Measurements from ENCODE around the gene MT1B. TPM values are rescaled to one million over a fixed set of nuclear protein-coding genes. Genes with fewer than 3 reads are reported as not detected.

The MT1B gene
- total RNA-seq, 1 experiment from 2014 or later = not detected

DNA sequence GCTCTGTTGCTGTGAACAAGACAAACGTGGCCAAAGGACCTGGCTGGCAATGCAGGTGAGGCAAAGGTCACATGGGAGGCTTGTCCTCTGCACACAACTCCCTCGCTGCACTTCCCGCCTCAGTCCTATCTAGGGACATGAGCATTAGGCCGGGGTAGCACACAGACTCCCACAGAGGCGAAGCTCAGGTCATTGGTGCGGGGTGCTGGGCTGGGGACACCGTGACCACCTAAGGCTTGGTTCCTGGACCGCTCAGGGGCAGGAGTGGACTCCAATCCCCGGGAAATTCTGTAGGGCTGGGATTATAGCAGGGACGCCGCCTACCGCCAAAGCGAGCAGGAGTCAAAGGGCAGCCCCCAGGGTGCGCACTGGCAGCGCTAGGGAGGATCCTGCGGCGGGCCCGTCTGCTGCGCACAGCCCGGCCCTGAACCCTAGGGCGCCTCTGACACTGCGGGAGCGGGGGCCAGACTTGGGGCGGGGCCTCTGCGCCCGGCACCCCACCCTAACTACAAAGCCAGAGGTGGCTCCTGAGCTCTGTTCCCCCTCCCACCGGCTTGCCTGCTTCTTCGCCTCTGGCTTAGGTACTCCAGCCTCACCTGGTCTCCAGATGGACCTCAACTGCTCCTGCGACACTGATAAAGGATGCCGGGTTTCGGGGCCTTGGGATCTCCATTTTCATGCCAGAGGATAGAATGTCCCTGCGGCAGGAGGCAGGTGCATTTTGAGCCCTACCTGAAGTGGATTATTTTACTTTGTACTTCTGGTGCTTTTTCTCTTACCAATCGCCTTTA, 3.9 kb upstream of the MT1B start:
- Histone ChIP-seq H3K23me2 (ENCODE audit: insufficient read length, low read depth, low read length, poor library complexity, severe bottlenecking) (no peaks in the 10 kb centered on the region), H3K4me2 (ENCODE audit: insufficient read depth, insufficient read length, low read length) (peak overlapping the region; percentile 7), H2BK5ac (ENCODE audit: insufficient read length, low read length) (no peak overlapping the region), H3K9me3 (ENCODE audit: control insufficient read depth, low read depth, low read length) (no peaks in the 10 kb centered on the region), H2BK15ac (ENCODE audit: low read depth, low read length) (no peak overlapping the region), H3K27me3 (ENCODE audit: insufficient read depth, low read length) (peaks cover 43% of the 10 kb centered on the region; the same call in 1 of the 2 replicates), H2AK5ac (ENCODE audit: insufficient read length, low read length) (no peak overlapping the region), H3K4ac (ENCODE audit: low read depth, low read length) (no peak overlapping the region), H3K79me2 (ENCODE audit: insufficient read depth, low read length) (no peaks in the 10 kb centered on the region), H3K9ac (ENCODE audit: extremely low read depth, insufficient read length, low read length) (no peak overlapping the region), H4K91ac (ENCODE audit: insufficient read length, low read depth, low read length) (no peak overlapping the region), H2AFZ (ENCODE audit: low read length) (no peak overlapping the region), H3K56ac (ENCODE audit: insufficient read length, low read depth, low read length) (no peak overlapping the region), H2BK12ac (ENCODE audit: insufficient read length, low read depth, low read length) (no peak overlapping the region), H3K14ac (ENCODE audit: insufficient read depth, low read length) (no peak overlapping the region), H3K79me1 (ENCODE audit: insufficient read depth, low read depth, low read length, poor library complexity, severe bottlenecking) (no peaks in the 10 kb centered on the region), H3T11ph (ENCODE audit: low read length) (no peak overlapping the region), H3K18ac (ENCODE audit: insufficient read length, low read depth, low read length) (no peak overlapping the region), H2BK120ac (ENCODE audit: low read depth, low read length, poor library complexity, severe bottlenecking) (no peak overlapping the region), H4K8ac (replicated peaks; ENCODE audit: insufficient read length, low read depth, low read length) (no peak overlapping the region), H2BK20ac (ENCODE audit: low read depth, low read length, poor library complexity, severe bottlenecking) (no peak overlapping the region), H4K20me1 (ENCODE audit: control insufficient read depth, insufficient read depth, insufficient read length) (no peaks in the 10 kb centered on the region), H3K23ac (ENCODE audit: insufficient read length, low read depth, low read length) (no peak overlapping the region), H4K5ac (ENCODE audit: insufficient read length, low read depth, low read length) (no peak overlapping the region), H3K4me1 (ENCODE audit: insufficient read depth, low read length) (no peaks in the 10 kb centered on the region), H3K27ac (ENCODE audit: insufficient read length, low read depth, low read length) (no peak overlapping the region)
- Mint-ChIP-seq H3K27ac (no peak overlapping the region), H3K9me3 (no peaks in the 10 kb centered on the region), H3K27me3 (ENCODE audit: low read depth) (peaks cover 96% of the 10 kb centered on the region), H3K4me3 (no peak overlapping the region; a peak in 1 of 5 replicates), H3K4me1 (peaks cover 13 to 24% of the 10 kb centered on the region in 2 experiments), H3K36me3 (ENCODE audit: insufficient read depth in 1 of 3, low read depth in 3 of 3) (no peaks in the 10 kb centered on the region)
- TF ChIP-seq, protein P1, sequence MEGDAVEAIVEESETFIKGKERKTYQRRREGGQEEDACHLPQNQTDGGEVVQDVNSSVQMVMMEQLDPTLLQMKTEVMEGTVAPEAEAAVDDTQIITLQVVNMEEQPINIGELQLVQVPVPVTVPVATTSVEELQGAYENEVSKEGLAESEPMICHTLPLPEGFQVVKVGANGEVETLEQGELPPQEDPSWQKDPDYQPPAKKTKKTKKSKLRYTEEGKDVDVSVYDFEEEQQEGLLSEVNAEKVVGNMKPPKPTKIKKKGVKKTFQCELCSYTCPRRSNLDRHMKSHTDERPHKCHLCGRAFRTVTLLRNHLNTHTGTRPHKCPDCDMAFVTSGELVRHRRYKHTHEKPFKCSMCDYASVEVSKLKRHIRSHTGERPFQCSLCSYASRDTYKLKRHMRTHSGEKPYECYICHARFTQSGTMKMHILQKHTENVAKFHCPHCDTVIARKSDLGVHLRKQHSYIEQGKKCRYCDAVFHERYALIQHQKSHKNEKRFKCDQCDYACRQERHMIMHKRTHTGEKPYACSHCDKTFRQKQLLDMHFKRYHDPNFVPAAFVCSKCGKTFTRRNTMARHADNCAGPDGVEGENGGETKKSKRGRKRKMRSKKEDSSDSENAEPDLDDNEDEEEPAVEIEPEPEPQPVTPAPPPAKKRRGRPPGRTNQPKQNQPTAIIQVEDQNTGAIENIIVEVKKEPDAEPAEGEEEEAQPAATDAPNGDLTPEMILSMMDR (conservative IDR thresholded peaks at IDR 0.05) = peak; percentile 37; the same call in 2 of the 3 replicates
- peak; percentile 63 for DNase-seq
- no CpG with 5 or more reads among the region's 33 CpGs for WGBS (ENCODE audit: extremely low coverage, insufficient read length, low lambda C conversion rate)

Measured in H9 (cell line).